ENCODE results near the gene C16orf96.

C16orf96 gene

GRCh38 chr16:4525634-4526277 is 30.4 kb upstream of the C16orf96 start:
- DNase-seq (ENCODE audit: low read depth) = no peak

GRCh38 chr16:4529085-4530060 is 26.8 kb upstream of the C16orf96 start:
- DNase-seq (ENCODE audit: low read depth) = peak; percentile 64

GRCh38 chr16:4531811-4532210 is 24.3 kb upstream of the C16orf96 start:
- no peak for DNase-seq (ENCODE audit: low read depth)

- DNase-seq (ENCODE audit: low read depth) = no peak
Observed at GRCh38 chr16:4532238-4532637, 23.9 kb upstream of the C16orf96 start.

- no peak for DNase-seq (ENCODE audit: low read depth)
Observed at GRCh38 chr16:4533490-4533889, 22.6 kb upstream of the C16orf96 start.

GRCh38 chr16:4534151-4534790 is 21.9 kb upstream of the C16orf96 start:
- no peak for DNase-seq (ENCODE audit: low read depth)

- DNase-seq (ENCODE audit: low read depth) = no peak
Observed at GRCh38 chr16:4535627-4536108, 20.5 kb upstream of the C16orf96 start.

- DNase-seq (ENCODE audit: low read depth) = no peak
Observed at GRCh38 chr16:4536391-4537106, 19.6 kb upstream of the C16orf96 start.

GRCh38 chr16:4537376-4538343 is 18.5 kb upstream of the C16orf96 start:
- peak; percentile 23 for DNase-seq (ENCODE audit: low read depth)

GRCh38 chr16:4538350-4539235 is 17.5 kb upstream of the C16orf96 start, which contains the start of gene CDIP1:
CDIP1 (minus strand) TSS chr16:4538773; CDS start chr16:4514130, 24,643 bp downstream.
- DNase-seq (ENCODE audit: low read depth) = peak; percentile 93

- DNase-seq (ENCODE audit: low read depth) = no peak
Observed at GRCh38 chr16:4539716-4540284, 16.3 kb upstream of the C16orf96 start.

GRCh38 chr16:4544473-4544872 is 11.7 kb upstream of the C16orf96 start:
- no peak for DNase-seq (ENCODE audit: low read depth)

GRCh38 chr16:4548124-4548523 is 8.0 kb upstream of the C16orf96 start:
- DNase-seq (ENCODE audit: low read depth) = no peak

GRCh38 chr16:4550591-4550990 is 5.5 kb upstream of the C16orf96 start:
- DNase-seq (ENCODE audit: low read depth) = no peak

- DNase-seq (ENCODE audit: low read depth) = no peak
Observed at GRCh38 chr16:4552541-4552940, 3.6 kb upstream of the C16orf96 start.

GRCh38 chr16:4556580-4556979 is 440 bp downstream of the C16orf96 start:
- DNase-seq (ENCODE audit: low read depth) = no peak

GRCh38 chr16:4557973-4558372 is 1.8 kb downstream of the C16orf96 start:
- no peak for DNase-seq (ENCODE audit: low read depth)

- DNase-seq (ENCODE audit: low read depth) = no peak
Observed at GRCh38 chr16:4561596-4561995, 5.5 kb downstream of the C16orf96 start.

- no peak for DNase-seq (ENCODE audit: low read depth)
Observed at GRCh38 chr16:4564661-4565267, 8.6 kb downstream of the C16orf96 start.

Measured in iris pigment epithelial cell (primary cell).